ENCODE measurements around the gene DRICH1.

GRCh38 chr22:23678133-23678532 is 46.0 kb upstream of the DRICH1 start:
- TF ChIP-seq, protein P1, sequence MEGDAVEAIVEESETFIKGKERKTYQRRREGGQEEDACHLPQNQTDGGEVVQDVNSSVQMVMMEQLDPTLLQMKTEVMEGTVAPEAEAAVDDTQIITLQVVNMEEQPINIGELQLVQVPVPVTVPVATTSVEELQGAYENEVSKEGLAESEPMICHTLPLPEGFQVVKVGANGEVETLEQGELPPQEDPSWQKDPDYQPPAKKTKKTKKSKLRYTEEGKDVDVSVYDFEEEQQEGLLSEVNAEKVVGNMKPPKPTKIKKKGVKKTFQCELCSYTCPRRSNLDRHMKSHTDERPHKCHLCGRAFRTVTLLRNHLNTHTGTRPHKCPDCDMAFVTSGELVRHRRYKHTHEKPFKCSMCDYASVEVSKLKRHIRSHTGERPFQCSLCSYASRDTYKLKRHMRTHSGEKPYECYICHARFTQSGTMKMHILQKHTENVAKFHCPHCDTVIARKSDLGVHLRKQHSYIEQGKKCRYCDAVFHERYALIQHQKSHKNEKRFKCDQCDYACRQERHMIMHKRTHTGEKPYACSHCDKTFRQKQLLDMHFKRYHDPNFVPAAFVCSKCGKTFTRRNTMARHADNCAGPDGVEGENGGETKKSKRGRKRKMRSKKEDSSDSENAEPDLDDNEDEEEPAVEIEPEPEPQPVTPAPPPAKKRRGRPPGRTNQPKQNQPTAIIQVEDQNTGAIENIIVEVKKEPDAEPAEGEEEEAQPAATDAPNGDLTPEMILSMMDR (IDR thresholded peaks at IDR 0.05; ENCODE audit: insufficient read depth, low read length, poor library complexity, severe bottlenecking), result no peak
- TF ChIP-seq EZH2phosphoT487 (conservative IDR thresholded peaks at IDR 0.05; ENCODE audit: low read length), result no peak
